HepG2 (cell line): ENCODE data around the gene PDK2. TPM values are rescaled to one million over a fixed set of nuclear protein-coding genes. Genes with fewer than 3 reads are reported as not detected.
A peak's percentile ranks its signal among the peaks of the same experiment; 100 is the strongest.

ENCODE experiments used
- ATAC-seq: fragments of 200-7000 bp; cut with Tn5 transposase; 3 replicates; pipeline ENCODE4 v1.9.1; 2020; ENCODE audit warnings: mild to moderate bottlenecking, moderate library complexity
- BruUV-seq: library from RNA; stranded (reverse); fragments of 400-500 nt; replicated peaks from 2 replicates; lab custom pipeline; 2021; lab: Mats Ljungman, UMichigan
- CTCF ChIA-PET: fragments of 300-600 bp; formaldehyde crosslinking; extraction: SDS; loops from one replicate; lab custom pipeline; 2021; ENCODE audit warnings: low total read pairs, inconsistent platforms, low intra/inter-chr PET ratio; lab: Yijun Ruan, JAX
- POLR2A ChIA-PET: fragments of 350-600 bp; sonication (Branson Sonifier 250); formaldehyde crosslinking; loops from one replicate; lab custom pipeline; 2020; ENCODE audit warnings: antibody characterized with exemption, inconsistent platforms; lab: Yijun Ruan, JAX
- DNase-seq: peaks from one replicate; pipeline ENCODE4 v3.0.0-alpha.2; 2015; ENCODE audit warnings: low spot score
- FAIRE-seq: peaks from 3 replicates; lab custom pipeline; 2011; peaks lifted over from hg19 to GRCh38; lab: Jason Lieb, UNC
- H2AFZ ChIP-seq: one replicate; pipeline ENCODE4 v1.6.1; 2011; ENCODE audit warnings: low read length, inconsistent platforms
- H3K27ac ChIP-seq: fragments of 300-600 bp; 3 replicates; pipeline ENCODE4 v1.8.0; 2011; ENCODE audit warnings: mixed run types, mild to moderate bottlenecking, mixed read lengths, low read length, inconsistent platforms; ENCODE audit not compliant: insufficient read depth; ENCODE audit errors: extremely low read length
- H3K27me3 ChIP-seq, 2 experiments: fragments of 200-600 bp in 1 of 2; 2 replicates in 1 of 2; 3 replicates in 1 of 2; pipeline versions ENCODE4 v1.6.0 to v1.8.0; 2011; ENCODE audit warnings: low read length in 2 of 2, mild to moderate bottlenecking in 2 of 2, moderate library complexity in 2 of 2, inconsistent platforms in 1 of 2; ENCODE audit not compliant: insufficient read depth in 2 of 2, control insufficient read depth in 1 of 2
- H3K36me3 ChIP-seq, 2 experiments: fragments of 200-600 bp in 1 of 2; replicated peaks in 1 of 2; 2 replicates in 1 of 2; 3 replicates in 1 of 2; pipeline versions ENCODE4 v1.5.1 to v1.8.0; 2011; ENCODE audit warnings: low read length in 2 of 2, inconsistent platforms in 1 of 2; ENCODE audit not compliant: insufficient read depth in 2 of 2, control insufficient read depth in 1 of 2
- H3K4me1 ChIP-seq: 2 replicates; pipeline ENCODE4 v1.5.1; 2012; ENCODE audit warnings: low read length, inconsistent platforms; ENCODE audit not compliant: insufficient read depth
- H3K4me2 ChIP-seq: 2 replicates; pipeline ENCODE4 v1.6.0; 2011; ENCODE audit warnings: low read depth, low read length, inconsistent platforms
- H3K4me3 ChIP-seq, 3 experiments: fragments of 200-600 bp in 1 of 3; sonication (generic), shearing (Covaris generic) in 1 of 3; replicated peaks in 1 of 3; 2 replicates each; pipeline ENCODE4 v1.5.1; 2011 to 2016; ENCODE audit warnings: low read length in 3 of 3, inconsistent platforms in 2 of 3, low read depth in 2 of 3, mild to moderate bottlenecking in 2 of 3, control low read depth in 1 of 3, mixed read lengths in 1 of 3; ENCODE audit not compliant: insufficient read depth in 1 of 3
- H3K79me2 ChIP-seq: one replicate; pipeline ENCODE4 v1.6.1; 2011; ENCODE audit warnings: low read length, inconsistent platforms; ENCODE audit not compliant: insufficient read depth
- H3K9ac ChIP-seq: 2 replicates; pipeline ENCODE4 v1.6.0; 2011; ENCODE audit warnings: mild to moderate bottlenecking, low read depth, low read length, inconsistent platforms; ENCODE audit not compliant: insufficient read depth
- H3K9me3 ChIP-seq: 2 replicates; pipeline ENCODE4 v1.5.1; 2012; ENCODE audit warnings: mild to moderate bottlenecking, low read length
- H4K20me1 ChIP-seq: 2 replicates; pipeline ENCODE4 v1.6.0; 2011; ENCODE audit warnings: inconsistent platforms, mild to moderate bottlenecking, low read length, moderate library complexity; ENCODE audit not compliant: insufficient read depth
- ARID4A ChIP-seq: sonication (generic); formaldehyde crosslinking; IDR thresholded peaks from 2 replicates; pipeline ENCODE4 v1.5.0; 2020; ENCODE audit warnings: mild to moderate bottlenecking, missing genetic modification reagents, borderline replicate concordance
- DZIP1 ChIP-seq: sonication (generic); formaldehyde crosslinking; IDR thresholded peaks from 2 replicates; pipeline ENCODE4 v1.5.0; 2020; ENCODE audit warnings: mild to moderate bottlenecking, missing genetic modification reagents
- EED ChIP-seq: sonication (generic); formaldehyde crosslinking; IDR thresholded peaks from 2 replicates; pipeline ENCODE4 v1.5.0; 2020; ENCODE audit warnings: mild to moderate bottlenecking, missing genetic modification reagents
- ESRRA ChIP-seq: sonication (generic); formaldehyde crosslinking; IDR thresholded peaks from 2 replicates; pipeline ENCODE4 v1.5.1; 2020; ENCODE audit warnings: mild to moderate bottlenecking, low read depth, missing genetic modification reagents
- HNF4A ChIP-seq: sonication (generic); formaldehyde crosslinking; IDR thresholded peaks from 2 replicates; pipeline ENCODE4 v1.4.0; 2020; ENCODE audit warnings: missing genetic modification reagents
- MEIS1 ChIP-seq: sonication (generic); formaldehyde crosslinking; IDR thresholded peaks from 2 replicates; pipeline ENCODE4 v1.9.0; 2021; ENCODE audit warnings: mild to moderate bottlenecking, missing genetic modification reagents, moderate library complexity, borderline replicate concordance
- MYC ChIP-seq: sonication (generic); formaldehyde crosslinking; IDR thresholded peaks from 2 replicates; pipeline ENCODE4 v1.9.0; 2021; ENCODE audit warnings: missing genetic modification reagents, borderline replicate concordance
- SALL1 ChIP-seq: sonication (generic); formaldehyde crosslinking; IDR thresholded peaks from 2 replicates; pipeline ENCODE4 v1.8.0; 2022; ENCODE audit warnings: mild to moderate bottlenecking, missing genetic modification reagents
- ZMYM4 ChIP-seq: sonication (generic); formaldehyde crosslinking; IDR thresholded peaks from 2 replicates; pipeline ENCODE4 v1.8.1; 2023; ENCODE audit warnings: mild to moderate bottlenecking, missing genetic modification reagents
- ZNF101 ChIP-seq: sonication (generic); formaldehyde crosslinking; IDR thresholded peaks from 2 replicates; pipeline ENCODE4 v1.4.0; 2020; ENCODE audit warnings: mild to moderate bottlenecking, low read depth, missing genetic modification reagents, borderline replicate concordance
- ZNF143 ChIP-seq: sonication (generic); formaldehyde crosslinking; IDR thresholded peaks from 2 replicates; pipeline ENCODE4 v1.4.0; 2020; ENCODE audit warnings: missing genetic modification reagents
- ZNF687 ChIP-seq: sonication (generic); formaldehyde crosslinking; IDR thresholded peaks from 2 replicates; pipeline ENCODE4 v1.5.1; 2020; ENCODE audit warnings: mild to moderate bottlenecking, missing genetic modification reagents, moderate library complexity
- whole genome bisulfite sequencing: methylation state at CpG from one replicate; pipeline ENCODE4 v1.1.6; 2017; ENCODE audit warnings: low lambda C conversion rate; 5-methylcytosine and 5-hydroxymethylcytosine counted together
- in situ Hi-C: cut with HindIII; loops from 2 replicates; pipeline ENCODE4 v1.10.0; 2017; ENCODE audit warnings: low pct_unique_long_range_greater_than_20kb; ENCODE audit not compliant: extremely low pct_ligation_motif_present
- intact Hi-C: fragments of 100-400 bp; cut with micrococcal nuclease; formaldehyde crosslinking; loops from one replicate; pipeline ENCODE4 v1.10.0; 2022; ENCODE audit not compliant: unreplicated experiment
- polyA plus RNA-seq, 8 experiments: library from polyadenylated mRNA; depleted of rRNA in 3 of 8; stranded (reverse) in 7 of 8; unstranded in 1 of 8; fragments of >200 nt; fragmentation: Illumina TruSeq in 4 of 8; extraction: Trizol in 4 of 8; gene quantifications; 2 replicates each; pipeline versions ENCODE4 v1.2.1 to v1.2.3, GENCODE V29; 2011 to 2016; ENCODE audit warnings: low read depth in 4 of 8, missing spikeins in 1 of 8, mixed read lengths in 1 of 8; ENCODE audit not compliant: insufficient read depth in 1 of 8
- total RNA-seq, 5 experiments: library from RNA; depleted of rRNA; stranded (reverse); fragments of >200 nt; fragmentation: Illumina TruSeq; extraction: Trizol; gene quantifications; 2 replicates each; pipeline ENCODE4 v1.2.3, GENCODE V29; 2016; ENCODE audit warnings: low read depth in 1 of 5

Gene PDK2
- total and polyA plus RNA-seq, 2 of the 13 experiments (the other 11 are each of a cell fraction or from before 2014, with no cell fraction given): 18.5 to 59.7 TPM

GRCh38 chr17:50107790-50108414 is 12.8 kb downstream of the PDK2 start:
- H3K9ac ChIP-seq: no peak overlapping the region
- H3K4me1 ChIP-seq: peaks cover 45% of the 10 kb centered on the region
- in situ Hi-C loops: no loop called here
- 76% methylated on average over 7 of the region's 10 CpGs for WGBS
- no peaks in the 10 kb centered on the region for H4K20me1 ChIP-seq
- ATAC-seq (no peak), DNase-seq (no peak), FAIRE-seq (peak; percentile 43)
- H2AFZ ChIP-seq: no peak overlapping the region
- no peak overlapping the region for H3K4me3 ChIP-seq
- no peaks in the 10 kb centered on the region for H3K9me3 ChIP-seq
- no peaks in the 10 kb centered on the region; a peak in 1 of 5 replicates for H3K36me3 ChIP-seq
- H3K79me2 ChIP-seq: no peaks in the 10 kb centered on the region
- intact Hi-C loops: no loop called here
- ChIA-PET POLR2A (no interaction called here), CTCF (no interaction called here)
- H3K27me3 ChIP-seq: no peaks in the 10 kb centered on the region
- peak overlapping the region; percentile 10; the same call in 1 of the 2 replicates for H3K4me2 ChIP-seq
- BruUV-seq: no TSS peak
- no peak overlapping the region for H3K27ac ChIP-seq
- TF ChIP-seq SALL1 (CRISPR knock-in tag): peak; percentile 40
- 0 out of 2 replicates have a peak, but pooled peaks have one; percentile 16 for TF ChIP-seq DZIP1 (CRISPR knock-in tag)
- TF ChIP-seq HNF4A (CRISPR knock-in tag): peak; percentile 53
- TF ChIP-seq ARID4A (CRISPR knock-in tag): 0 out of 2 replicates have a peak, but pooled peaks have one; percentile 20
- TF ChIP-seq ZNF687 (CRISPR knock-in tag): peak; percentile 57
- no peak for TF ChIP-seq ZNF101 (CRISPR knock-in tag)
- TF ChIP-seq ZNF143 (CRISPR knock-in tag): no peak
- TF ChIP-seq ZMYM4 (CRISPR knock-in tag): 0 out of 2 replicates have a peak, but pooled peaks have one; percentile 23
- peak; percentile 81; the same call in 1 of the 2 replicates for TF ChIP-seq ESRRA (CRISPR knock-in tag)
- TF ChIP-seq MYC (CRISPR knock-in tag): peak; percentile 19; the same call in 1 of the 2 replicates
- no peak for TF ChIP-seq MEIS1 (CRISPR knock-in tag)
- TF ChIP-seq EED (CRISPR knock-in tag): peak; percentile 31; the same call in 1 of the 2 replicates
